SKM-1 (cell line): ENCODE results near the gene LMCD1.

ENCODE experiments used
- DNase-seq: peaks from one replicate; lab custom pipeline; 2025; ENCODE audit not compliant: unreplicated experiment; lab: John Stamatoyannopoulos, UW

Gene LMCD1

GRCh38 chr3:8557298-8557697 lies 55.7 kb downstream of the LMCD1 start:
- no peak for DNase-seq

GRCh38 chr3:8558645-8559044 lies 57.0 kb downstream of the LMCD1 start:
- DNase-seq, result no peak

GRCh38 chr3:8559351-8559750 lies 57.7 kb downstream of the LMCD1 start:
- DNase-seq, result no peak

- no peak for DNase-seq
Measured at GRCh38 chr3:8560366-8561007, 58.9 kb downstream of the LMCD1 start.

DNA sequence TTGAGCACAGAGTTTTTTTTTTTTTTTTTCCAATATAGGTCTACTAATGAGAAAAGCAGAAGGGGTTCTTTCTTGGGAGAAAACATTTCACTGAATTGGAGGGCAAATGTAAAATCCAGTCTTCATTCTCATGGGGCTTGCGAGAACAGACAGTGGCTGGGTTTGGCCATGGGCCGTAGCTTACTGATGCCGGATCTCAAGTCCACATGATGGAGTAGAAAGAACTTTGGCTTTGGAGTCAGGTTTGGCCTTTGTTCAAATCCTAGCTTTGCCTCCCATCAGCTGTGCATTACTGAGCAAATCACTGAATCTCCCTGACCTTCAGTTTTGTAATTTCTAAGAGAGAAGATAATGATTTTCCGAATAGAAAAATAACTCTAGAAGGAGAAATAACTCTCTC lies 59.7 kb downstream of the LMCD1 start:
- no peak for DNase-seq

- DNase-seq, result no peak
Measured at GRCh38 chr3:8562081-8562595, 60.5 kb downstream of the LMCD1 start.

DNA sequence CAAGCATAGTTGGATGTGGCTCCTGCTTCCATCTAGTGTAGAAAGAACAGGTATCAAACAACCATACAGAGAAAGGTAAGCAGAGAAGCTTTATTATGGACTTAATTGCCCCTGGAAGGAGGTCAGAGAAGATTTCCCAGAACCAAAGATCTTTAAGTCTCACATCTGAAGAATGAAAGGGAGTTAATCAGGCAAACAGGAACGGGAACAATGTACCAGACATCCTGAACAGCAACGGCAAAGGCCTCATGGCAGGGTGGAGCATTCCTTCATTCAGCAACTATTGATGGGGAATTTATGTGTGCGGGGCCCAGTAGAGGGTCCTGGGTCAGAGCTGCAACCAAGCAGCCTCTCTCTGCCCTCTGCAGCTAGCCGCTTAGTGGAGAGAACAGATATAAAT lies 61.5 kb downstream of the LMCD1 start:
- DNase-seq, result no peak

GRCh38 chr3:8563597-8563996 lies 62.0 kb downstream of the LMCD1 start:
- no peak for DNase-seq

DNA sequence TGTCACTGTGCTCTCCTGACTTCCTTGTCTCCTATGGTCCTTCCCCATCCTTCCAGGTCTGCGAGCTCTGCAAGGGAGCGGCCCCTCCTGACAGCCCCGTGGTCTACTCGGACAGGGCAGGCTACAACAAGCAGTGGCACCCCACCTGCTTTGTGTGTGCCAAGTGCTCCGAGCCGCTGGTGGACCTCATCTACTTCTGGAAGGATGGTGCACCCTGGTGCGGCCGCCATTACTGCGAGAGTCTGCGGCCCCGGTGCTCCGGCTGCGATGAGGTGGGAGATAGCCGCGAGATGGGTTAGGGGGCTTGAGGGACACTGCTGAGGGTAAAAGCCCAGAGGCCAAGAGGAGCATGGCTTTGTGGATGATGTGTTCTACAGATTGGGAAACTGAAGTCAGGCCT lies 63.8 kb downstream of the LMCD1 start:
- no peak for DNase-seq

DNA sequence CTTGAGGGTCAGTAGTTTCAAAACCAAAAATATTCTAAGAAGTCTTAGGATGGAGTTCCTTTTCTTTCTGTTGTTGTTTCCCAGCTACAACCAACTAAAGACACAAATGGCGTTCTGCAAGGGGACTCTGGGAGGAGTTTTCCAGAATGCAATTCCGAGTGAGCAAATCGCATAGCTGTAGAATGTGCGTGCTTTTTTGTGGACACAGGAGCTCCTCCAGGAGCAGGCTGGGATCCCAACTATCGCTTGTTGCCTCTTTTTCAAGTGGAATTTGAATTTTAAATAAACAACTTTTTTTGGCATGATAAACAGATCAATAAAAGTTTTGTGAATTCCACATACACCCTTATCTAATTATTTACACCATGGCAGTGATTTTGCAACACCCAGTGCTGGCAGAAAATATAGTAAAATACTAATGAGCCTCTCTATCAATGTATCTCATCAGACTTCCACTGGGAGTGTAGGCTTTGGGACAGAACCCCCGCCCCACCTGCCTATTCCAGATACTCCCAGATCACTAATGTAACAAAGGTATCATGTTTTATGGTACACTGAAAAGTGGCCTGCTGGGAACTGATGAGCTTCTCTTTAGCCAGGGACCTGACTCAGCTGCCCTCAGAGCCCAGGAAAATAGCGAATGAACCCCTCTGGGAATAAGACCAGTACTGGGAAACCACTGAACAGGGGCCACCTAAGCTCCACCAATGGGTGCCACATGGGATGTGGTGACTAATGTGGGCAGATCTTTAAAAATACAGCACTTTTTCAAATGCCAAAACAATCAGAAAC lies 66.4 kb downstream of the LMCD1 start:
- DNase-seq, result no peak

DNA sequence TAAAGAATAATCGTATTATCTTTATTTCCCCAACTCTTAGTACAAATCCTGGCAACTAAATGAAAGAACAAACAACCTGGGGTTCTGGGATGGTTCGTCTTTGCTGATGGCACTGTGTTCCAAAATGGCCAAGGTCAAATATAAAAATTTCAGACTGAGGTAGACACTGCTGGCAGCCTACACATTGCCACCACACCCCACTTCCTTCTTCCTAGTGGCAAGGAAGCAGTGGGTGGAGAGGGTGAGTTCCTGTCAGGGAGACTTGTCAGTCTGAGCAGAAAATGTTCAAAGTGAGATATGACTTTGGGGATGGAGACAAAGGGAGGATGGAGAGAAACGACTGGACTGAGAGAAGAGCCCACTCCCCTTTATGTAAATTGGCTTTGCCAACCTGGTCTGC lies 69.6 kb downstream of the LMCD1 start:
- DNase-seq, result peak; percentile 25

- no peak for DNase-seq
Measured at GRCh38 chr3:8573342-8573926, 71.8 kb downstream of the LMCD1 start.

GRCh38 chr3:8574040-8574669 lies 72.5 kb downstream of the LMCD1 start:
- DNase-seq, result no peak

- DNase-seq, result no peak
Measured at GRCh38 chr3:8574670-8575322, 73.2 kb downstream of the LMCD1 start.

DNA sequence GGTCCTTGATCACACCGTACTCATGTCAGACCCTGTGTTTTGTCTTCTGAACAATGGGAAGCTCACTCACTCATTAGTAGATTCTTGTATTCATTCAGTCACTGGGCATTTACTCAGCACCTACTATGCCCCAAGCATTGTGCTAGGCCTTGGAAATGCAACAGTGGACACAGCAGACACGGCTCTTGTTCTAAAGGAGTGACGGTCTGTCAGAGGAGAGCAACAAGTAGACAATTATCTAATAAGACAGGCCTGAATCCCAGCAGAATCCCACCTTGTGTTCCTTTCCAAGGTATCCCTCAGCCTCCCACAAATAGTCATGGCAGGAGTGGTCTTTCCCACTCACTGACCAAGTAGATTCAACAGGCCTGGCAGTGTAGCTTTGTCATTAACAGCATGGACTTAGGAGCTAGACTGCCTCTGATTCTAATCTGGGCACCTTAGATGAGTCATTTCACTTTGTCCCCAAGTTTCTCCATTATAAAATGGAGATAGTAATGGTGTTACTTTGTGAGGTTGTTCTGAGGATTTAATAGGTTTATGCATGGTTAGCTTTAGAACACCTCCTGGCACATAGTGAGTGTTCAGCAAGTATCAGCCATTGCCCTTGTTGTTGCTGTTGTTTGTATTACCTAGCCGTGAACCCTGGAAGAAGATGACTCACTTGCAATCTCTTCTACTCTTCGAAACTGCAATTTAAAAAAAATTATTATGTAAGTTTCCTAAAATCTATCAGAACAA lies 73.9 kb downstream of the LMCD1 start:
- DNase-seq, result no peak

- DNase-seq, result no peak
Measured at GRCh38 chr3:8576436-8576835, 74.8 kb downstream of the LMCD1 start.

GRCh38 chr3:8576841-8577571 lies 75.4 kb downstream of the LMCD1 start:
- no peak for DNase-seq

DNA sequence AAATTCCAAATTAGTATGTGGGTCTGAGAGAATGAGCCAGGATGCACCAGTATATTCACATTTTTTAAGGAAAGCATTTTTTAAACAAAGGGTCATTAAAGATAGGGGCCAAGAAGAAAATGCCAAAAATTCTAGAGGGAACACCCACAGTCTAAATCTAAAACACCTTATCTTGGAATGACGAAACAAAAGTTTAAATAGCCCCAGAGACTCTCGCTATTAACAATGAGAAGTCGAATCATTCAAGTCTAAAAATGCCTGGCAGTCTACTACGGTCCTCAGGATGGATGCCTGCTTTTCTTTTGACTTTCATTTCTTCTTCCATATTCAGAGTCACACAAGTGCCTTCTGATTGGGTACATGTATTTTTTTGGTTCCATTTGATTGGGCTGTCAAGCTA lies 76.7 kb downstream of the LMCD1 start:
- DNase-seq, result no peak

DNA sequence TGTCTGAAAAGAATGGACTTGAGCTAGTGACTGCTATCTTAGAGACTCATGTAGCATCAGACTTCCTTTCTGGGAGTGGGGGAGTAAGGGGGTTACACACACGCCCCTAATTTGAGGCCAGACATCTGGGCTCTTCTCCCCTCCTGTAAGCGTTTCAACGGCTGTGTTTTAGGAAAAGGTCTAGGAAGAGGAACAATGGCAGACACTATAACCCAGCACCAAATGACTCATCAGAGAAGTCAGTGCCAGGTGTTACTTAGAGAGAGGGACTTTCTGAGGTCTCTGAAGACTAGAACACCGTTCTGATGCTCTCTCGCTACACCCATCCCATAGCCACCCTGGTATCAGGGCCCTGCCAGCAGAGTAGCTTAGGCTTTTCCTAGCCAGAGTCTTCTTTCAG lies 77.5 kb downstream of the LMCD1 start:
- no peak for DNase-seq

GRCh38 chr3:8579943-8580342 lies 78.3 kb downstream of the LMCD1 start:
- DNase-seq, result no peak
